ENCODE results near the gene ZNF385C.
"Not testable (repeated sequence)": the region's sequence is repeated elsewhere in the genome, so short reads cannot be mapped to it uniquely, and the experiment has no call there.

ZNF385C gene, protein sequence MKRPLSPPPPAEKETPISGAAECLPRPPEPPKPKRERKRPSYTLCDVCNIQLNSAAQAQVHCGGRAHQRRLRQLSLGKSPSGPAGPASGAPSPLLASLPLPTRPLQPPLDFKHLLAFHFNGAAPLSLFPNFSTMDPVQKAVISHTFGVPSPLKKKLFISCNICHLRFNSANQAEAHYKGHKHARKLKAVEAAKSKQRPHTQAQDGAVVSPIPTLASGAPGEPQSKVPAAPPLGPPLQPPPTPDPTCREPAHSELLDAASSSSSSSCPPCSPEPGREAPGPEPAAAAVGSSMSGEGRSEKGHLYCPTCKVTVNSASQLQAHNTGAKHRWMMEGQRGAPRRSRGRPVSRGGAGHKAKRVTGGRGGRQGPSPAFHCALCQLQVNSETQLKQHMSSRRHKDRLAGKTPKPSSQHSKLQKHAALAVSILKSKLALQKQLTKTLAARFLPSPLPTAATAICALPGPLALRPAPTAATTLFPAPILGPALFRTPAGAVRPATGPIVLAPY

DNA sequence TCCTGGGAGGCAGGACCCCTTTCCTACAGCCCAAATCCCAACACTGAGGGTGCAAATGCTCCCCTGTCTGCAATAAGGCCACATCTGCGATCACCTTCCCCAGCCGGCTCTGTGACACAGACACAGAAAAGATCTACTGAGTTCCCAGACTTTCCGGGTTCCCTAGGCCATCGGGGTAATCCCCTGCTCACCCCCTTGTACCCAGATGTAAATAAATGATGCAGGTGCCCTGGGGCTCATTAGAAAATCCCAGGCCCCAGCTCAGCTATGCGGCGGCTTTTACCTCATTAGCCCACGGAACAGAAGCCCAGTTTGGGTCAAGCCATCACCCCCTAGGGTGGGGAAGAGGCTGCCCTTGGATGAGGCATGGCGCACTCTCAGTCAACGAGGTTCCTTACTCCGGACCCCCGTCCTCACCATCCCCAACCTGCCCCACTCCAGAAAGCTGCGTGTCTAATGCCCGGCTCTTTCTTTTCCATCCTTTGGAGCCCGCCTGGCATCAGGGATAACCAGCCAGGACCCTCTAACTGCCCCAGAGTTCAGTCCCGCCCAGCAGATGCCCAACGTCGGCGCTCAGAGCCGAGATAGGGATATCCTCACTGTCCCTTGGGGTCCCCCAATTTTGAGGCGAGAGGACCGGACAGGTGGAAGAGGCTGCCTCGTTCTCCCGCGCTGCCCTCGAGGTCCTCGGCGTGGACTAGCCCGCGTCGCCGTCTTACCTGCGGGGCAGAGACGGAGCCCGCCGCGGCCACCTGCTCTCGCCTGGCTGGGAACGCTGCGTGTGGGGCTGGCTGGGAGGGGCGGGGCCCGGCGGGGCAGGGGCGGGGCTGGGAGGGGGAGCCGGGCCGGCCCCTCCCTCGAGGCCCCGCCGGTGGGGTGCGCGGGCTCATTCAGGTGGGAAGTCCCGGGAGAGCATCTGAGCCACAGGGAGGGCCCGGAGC is at the start of gene ZNF385C:
ZNF385C (minus strand) TSS at position 783 of the 941 bp plus-strand sequence. CDS start 35,417 bp downstream, outside the sequence.
- DNase-seq = no peak

DNA sequence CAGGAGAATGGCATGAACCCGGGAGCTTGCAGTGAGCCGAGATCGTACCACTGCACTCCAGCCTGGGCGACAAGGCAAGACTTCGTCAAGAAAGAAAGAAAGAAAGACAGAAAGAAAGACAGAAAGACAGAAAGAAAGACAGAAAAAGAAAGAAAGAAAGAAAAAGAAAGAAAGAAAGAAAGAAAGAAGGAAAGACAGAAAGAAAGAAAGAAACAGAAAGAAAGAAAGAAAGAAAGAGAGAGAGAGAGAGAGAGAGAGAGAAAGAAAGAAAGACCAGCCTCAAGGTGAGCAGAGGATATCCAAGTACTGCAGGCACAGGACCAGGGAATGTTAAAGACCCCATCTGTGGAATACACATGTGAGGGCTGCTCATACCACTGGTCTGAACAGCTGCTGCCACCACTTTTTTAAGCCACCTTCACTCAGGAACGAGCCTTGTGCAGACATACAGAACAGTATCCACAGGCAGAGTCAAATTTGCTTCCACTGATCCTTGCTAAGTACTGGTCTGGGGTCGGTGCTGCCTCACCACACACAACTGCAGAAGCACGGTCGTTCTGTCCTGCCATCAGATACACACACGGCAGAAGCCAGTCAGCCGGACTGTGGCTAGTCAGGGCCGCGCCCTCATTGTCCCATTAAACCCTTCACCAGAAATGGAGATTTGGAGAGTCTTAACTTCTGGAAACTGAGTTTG is 48.8 kb upstream of the ZNF385C start:
- no peak for DNase-seq

DNA sequence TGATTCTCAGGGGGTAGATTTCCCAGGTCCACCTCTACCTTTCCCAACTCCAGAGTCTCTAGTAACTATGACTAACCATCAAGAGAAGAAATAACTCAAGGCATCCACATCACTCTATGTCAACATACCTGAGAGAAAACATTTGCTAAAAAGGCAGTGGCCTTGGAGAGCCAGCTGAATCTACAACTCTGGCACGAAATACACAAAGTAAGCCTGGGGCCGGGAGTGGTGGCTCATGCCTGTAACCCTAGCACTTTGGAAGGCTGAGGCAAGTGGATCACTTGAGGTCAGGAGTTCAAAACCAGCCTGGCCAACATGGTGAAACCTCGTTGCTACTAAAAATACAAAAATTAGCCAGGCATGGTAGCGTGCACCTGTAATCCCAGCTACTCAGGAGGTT is 44.9 kb upstream of the ZNF385C start:
- not testable (repeated sequence) for DNase-seq

DNA sequence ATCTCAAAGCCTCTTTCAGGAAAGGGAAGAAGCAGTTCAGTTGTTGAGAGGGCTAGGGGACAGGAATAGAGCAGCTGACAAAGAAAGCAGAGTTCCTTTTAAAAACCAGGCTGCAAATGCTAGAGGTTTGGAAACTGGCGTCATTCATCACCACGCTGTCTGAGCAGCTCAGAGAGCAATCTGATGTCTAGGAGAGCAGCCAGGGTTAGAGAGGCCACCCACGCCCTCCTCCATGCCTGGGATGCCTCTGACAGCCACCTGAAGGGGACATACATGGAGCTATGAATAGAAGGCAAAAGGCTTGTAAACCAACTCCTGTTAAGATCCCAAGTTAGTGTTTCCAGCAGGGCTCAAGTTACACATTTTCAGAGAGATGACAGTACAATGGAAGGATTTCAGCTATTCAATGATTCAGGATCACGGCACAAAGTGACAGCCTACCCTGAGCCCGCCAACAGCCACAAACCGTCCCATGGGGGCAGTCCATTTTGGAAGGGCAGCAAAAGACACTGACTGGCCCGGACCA is 44.2 kb upstream of the ZNF385C start:
- no peak for DNase-seq

DNA sequence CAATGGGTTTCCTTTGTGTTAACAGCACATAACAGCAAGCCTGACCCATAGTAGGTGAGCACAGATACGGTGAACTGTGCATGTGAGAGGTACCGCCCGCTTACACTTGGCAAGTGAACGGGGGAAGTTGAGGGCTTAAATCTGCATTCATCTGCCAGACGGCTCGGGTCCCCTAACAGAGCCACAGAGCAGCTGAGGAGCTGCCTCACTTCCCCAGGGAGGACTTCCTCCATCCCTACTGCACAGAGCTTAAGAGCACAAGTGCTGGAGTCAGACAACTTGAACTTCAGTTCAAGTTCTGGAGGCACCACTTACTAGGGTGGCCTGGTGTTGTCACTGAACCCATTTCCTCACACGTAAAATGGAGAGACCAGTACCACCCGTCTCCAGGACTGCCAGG is 43.1 kb upstream of the ZNF385C start:
- DNase-seq = no peak

DNA sequence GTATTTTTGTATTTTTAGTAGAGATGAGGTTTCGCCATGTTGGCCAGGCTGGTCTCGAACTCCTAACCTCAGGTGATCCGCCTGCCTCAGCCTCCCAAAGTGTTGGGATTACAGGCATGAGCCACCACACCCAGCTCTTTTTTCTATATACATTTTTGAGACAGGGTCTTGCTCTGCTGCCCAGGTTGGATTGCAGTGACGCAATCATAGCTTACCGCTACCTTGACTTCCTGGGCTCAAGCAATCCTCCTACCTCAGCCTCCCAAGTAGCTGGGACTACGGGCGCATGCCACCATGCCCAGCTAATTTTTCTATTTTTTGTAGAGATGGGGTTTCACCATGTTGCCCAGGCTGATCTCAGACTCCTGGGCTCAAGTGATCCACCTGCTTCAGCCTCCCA is 42.4 kb upstream of the ZNF385C start:
- DNase-seq = not testable (repeated sequence)

DNA sequence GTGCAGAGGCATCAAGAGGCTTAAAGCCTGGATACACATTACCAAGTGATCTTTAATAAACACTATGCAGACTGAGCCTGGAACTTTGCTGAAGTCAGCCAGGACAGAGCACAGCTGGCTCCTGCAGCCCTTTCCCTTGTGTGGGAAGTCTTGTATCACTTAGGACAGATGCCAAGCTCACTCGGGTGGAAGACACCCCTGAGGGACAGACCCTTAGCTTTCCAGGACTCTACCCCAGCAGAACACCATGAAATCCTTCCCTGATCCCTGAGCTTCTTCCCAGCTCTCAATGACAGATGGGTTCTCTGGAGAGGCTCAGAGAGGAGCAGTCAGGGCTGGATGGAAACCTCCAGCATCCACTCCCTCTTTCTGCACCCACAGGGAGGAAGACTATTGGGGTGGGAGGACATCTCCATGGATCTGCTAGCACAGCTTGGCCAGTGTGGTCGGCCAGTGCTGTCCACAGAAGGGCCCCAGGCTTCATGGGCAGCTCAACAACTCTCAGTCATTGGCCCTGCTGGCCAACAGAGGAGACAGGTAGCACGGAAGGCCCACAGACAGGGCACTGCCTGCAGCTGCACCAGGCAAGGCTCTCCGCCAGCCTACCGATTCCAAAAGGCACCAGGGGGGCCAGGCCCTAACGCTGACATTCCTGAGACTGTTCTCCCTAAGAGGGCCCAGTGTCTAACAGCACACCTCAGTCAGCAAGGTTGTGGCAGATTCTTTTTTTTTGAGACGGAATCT is 40.6 kb upstream of the ZNF385C start:
- DNase-seq = no peak

DNA sequence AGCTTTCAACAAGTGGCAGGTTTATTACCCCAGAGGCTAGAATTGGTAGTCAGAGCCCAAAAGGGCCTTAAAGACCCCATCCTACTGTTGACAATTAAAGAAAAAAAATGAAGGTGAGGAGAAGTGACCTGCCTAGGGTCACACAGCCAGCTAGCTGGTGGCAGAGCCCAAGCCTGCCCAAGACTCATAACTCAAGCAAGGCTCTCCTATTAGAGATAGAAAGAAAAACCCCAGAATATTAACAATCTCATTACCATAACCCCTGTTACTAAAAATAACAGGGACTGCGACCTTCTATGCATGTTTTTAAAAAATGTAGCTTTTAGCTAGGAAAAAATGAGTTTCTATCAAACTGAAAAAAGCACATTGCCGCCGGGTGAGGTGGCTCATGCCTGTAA is 38.4 kb upstream of the ZNF385C start:
- no peak for DNase-seq

DNA sequence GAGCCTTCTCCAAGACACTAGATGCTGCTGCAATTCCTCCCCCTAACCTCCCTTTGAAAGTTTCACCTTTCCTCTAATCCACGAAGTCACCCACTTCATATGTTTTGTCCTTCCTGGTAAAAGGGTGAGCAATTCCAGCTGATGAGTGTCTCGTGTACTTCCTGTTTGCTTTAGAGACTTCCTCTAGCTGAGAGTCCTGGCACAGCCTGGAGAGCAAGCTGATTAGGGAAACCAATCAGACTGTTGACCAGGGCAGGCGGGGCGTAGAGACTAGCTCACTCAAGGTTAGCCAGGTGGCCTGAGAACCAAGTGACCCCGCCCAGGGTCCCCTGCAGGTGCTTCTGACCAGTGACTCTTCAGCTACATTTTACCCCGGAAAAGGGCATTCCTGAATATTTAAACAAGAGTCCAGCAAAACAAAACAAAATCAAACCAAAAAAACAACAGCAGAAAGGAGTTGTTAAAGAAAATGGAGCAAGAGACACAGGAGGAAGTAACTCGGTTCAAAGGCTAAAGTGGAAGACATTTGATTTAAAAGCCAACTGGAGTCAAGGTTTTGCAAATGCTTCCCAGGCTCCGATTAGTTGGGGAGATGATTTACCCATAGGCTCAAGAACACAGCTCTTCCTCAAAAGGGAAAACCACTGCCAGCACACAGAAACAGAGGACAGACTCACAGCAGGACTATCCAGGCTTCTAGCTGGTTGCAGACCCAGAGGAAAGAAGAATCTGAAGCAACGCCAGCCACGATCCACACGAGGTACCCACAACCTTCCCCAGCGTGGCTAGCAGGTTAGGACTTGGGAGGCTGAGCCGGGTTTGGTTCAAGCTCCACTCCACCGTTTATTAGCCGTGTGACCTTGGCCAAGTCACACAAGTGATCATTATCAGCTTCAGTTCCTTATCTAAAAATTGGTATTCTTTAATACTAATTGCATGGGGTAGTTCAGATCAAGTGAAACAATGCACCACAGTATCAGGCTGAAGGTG is 37.7 kb upstream of the ZNF385C start:
- DNase-seq = peak; percentile 46 to 50

DNA sequence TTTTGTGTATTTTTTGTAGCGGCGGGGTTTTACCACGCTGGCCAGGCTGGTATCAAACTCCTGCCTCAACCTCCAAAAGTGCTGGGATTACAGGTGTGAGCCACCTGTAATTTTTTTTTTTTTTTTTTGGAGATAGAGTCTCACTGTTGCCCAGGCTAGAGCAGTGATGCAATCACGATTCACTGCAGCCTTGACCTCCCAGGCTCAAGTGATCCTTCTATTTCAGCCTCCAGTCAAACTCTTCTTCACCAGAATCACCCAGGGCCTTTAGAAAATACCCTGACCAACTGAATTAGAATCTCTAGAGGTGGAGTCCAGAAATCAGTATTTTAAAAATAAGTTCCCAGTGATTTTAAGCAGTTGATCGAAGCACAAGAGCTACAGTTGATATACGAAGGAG is 36.9 kb upstream of the ZNF385C start:
- no peak for DNase-seq

DNA sequence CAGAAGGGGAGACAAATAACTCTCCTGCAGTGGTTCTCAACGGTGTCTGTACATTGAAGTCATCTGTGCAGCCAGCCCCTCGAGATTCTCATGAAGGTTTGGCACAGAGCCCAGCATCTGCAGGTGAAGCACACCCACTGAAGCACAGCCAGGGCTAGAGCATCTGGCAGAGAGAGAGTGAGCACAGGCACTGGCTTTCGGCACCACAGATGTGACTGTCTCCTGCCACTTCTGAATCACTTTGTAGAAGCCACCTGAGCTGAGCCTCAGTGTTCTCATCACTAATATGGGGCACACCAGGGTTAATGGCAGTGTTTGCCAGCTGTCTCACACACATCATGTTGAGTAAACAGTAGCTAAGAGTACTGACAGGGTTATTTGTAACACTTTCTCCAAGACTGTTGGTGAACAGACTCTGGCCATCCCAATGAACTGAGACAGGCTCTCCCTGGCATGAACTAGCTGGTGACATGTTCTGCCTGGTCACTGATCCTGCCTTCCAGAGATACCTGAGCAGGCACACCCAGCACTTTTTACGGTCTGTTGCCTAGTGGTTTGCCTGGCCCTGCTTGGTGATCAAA is 35.3 kb upstream of the ZNF385C start:
- no peak for DNase-seq

DNA sequence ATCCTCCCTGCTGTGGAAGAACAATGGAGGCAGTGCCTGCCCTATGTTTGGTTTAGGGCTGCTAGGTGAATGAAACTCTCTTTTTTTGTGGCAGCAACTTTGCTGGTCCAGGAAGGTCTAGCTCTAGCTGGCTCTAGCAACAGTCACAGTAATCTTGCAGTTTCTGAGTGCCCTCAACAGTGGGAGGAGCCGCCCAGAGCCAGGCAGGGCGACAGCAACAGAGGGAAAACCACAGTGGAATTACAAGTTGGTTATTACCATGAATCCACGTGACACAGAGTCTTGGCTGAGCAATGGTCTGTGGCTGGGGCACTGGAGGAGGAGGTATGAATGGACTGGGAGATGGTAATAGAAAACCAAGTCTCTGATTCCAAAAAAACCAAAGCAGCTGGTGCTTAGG is 34.7 kb upstream of the ZNF385C start:
- peak; percentile 69 to 81 for DNase-seq

DNA sequence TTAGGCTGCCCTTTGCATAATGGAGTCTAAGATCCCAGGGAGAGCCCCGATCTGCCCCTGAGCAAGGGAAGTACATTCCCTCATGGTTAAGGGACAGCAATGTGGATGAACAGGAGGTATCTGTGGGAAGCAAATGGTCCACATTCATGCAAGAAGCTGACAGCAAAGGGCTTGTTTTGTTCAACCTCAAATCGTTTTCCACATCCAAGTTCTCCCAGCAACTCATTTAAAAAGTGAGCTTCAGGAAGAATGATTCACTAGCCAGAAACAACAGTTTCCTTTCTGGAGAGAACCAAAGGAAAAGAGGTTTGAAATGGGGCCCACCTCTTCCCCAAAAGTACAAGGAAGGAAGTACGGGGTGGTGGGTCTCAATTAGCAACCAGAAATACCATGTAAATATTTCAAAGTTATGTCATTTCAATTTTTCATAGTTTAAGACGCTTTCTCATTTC is 33.7 kb upstream of the ZNF385C start:
- peak; percentile 21 to 41 for DNase-seq

DNA sequence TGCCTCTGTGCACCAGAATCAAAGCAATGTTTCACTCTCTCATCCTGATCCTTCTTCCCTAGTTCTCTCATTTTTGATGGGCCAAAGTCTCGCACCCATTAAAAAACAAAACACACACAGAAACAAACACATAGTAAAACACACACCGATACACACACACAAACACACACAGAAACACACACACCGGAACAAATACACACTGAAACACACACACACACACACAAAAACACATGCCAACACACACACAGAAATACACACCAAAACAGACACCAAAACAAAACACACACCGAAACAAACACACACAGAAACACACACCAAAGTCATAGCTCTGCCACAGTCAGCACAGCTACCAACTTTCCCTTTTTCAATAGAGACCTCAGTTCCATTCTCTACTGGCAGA is 33.0 kb upstream of the ZNF385C start:
- DNase-seq = no peak

DNA sequence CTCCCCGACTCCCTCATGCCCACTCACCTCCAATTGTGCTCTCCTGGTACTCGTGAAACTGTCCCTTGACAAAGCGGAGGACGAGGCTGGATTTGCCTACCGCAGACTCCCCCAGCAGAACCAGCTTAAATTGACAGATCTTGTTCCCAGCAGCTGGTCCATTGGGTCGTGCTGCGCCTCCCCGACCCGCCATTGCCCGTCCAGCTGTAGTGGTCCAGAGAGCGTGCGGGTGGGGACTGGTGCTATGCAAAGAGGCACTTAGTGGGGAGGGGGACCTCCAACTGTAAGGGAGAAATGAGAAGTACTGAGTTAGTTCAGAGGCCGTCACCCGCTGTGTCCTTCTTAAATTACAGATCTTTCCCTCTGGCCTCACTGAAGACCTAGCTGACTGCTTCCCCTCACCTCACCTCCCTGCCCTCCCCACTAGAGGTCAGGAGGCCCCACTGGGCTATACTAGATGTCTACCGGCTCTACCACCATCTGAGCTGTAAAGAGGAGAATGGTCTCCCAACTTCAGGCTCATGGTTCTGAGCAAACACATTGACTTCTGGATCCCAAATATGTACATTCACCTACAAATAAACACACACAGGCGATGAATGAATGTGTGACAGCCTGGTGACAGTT is 32.1 kb upstream of the ZNF385C start:
- no peak for DNase-seq

DNA sequence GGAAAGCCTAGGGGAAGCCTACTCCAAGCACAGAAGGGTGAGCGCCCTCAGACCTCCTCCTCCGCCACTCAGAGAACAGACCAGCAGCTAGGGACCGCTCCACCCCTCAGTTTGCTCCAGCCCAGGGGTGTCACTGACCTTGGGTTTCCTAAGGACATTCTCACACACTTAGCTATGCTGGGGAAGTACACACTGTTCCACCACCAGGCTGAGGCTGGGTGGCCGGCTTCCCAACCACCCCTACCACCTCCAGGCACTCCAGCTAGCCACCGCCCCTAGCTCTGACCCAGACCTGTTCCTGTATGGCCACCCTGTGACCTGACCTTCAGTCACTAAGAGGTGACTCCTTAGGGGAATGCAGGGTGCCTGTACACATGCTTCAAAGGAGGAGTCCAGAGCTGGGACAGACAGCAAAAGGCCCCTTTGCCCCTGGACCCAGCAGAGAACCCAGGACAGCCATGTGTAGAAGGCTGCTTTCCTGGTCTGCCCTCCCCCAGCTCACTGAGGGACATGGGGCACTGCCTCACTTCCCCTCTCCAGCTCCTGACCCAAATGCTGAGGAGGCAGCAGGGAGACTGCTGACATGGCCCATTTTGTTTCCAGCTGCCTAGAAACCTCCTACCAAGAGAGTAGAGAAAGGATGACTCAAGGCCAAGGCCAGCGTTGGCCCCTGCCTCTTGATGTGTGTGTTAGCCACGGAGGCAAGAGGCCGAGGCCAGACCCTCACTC is 31.0 kb upstream of the ZNF385C start:
- no peak for DNase-seq

DNA sequence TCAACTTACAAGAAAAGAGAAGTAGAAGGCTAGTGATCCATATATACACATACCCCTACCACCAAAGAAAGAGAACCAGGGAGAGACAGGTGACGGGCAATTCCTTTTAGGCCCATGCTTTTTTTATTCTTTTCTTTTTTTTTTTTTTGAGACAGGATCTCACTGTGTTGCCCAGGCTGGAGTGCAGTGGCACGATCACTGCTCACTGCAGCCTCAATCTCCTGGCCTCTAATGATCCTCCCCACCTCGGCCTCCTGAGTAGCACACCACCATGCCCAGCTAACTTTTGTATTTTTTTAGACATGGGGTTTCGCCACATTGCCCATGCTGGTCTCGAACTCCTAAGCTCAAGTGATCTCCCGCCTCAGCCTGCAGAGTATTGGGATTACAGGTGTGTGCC is 29.1 kb upstream of the ZNF385C start:
- DNase-seq = no peak

DNA sequence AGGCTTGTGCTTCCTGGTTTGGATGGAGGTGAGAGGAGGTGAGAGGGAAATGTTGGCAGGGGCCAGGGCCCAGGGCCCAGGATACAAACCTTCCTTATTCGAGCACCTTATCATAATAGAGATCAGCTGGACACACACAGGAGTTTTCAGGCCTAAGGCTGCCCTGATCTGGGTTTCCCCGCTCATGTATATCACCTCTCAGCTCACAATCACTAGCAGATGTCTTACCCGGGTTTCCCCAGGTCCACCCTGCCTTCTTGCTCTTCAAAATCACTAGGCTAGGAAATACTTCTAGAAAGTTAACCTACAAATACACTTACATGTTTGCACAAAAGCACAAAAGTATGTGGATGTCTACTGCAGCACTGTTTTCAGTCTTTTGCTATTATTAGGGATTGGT is 28.6 kb upstream of the ZNF385C start:
- DNase-seq = no peak

DNA sequence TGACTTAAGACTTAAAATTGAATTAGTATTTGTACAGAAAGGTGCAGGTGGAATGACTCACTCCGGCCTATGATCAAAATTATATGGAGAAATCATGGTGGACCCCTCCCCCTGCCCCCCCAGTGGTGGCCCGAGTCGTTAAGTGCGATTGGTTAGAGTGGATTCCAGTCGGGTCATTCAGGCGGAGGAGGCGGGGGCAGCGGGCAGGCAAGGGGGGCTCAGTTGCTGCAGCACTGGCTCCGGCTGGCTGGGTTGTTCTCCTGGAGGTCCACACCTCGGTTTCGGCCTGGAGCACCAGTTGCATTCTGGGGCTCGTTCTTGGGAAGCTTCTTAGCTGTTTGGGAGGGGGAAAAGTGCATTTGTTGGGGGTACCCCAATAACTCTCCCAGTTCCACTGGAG is 27.3 kb upstream of the ZNF385C start:
- DNase-seq = no peak
